ENCODE results near the gene SLC34A2.

Gene SLC34A2

DNA sequence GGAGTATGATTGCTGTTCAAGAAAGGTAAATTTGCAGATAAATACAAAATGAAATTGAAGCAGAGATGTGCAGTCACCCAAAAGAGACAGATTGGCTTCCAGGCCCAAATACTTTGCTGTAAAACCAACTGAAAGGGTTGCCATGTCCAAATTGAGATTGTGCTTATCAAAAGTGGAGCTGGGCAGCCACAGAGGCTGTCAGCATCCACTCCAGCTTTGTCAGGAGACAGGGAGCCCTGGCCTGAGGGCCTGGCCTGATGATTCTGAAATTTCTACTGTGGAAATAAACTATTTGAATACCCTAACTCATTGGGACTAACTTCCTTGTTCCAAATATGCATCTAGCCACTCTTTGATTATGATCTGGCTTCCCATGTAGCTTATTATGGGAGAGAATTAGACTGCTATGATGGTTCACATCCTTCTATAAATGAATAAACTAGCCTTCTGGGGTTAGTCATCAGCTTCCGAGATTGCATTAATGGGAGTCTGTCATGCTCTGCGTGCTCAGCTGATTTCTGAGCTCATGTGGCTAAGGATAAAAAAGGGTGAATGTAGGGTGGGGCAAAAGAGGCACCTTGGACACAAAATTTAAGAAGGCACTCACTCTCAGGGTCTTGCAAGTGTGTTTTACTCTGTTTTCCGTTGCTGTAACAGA, 48.2 kb downstream of the SLC34A2 start:
- H3K36me3 ChIP-seq (ENCODE audit: low read length): no peaks in the 10 kb centered on the region
- no peaks in the 10 kb centered on the region for H3F3A ChIP-seq (ENCODE audit: insufficient read depth)
- H3K9me3 ChIP-seq (ENCODE audit: insufficient read depth, low read length): no peaks in the 10 kb centered on the region
- no peaks in the 10 kb centered on the region for H3K79me2 ChIP-seq (ENCODE audit: insufficient read depth, low read length)
- H3K9me2 ChIP-seq (replicated peaks; ENCODE audit: insufficient read depth, low read length): no peaks in the 10 kb centered on the region
- no peak overlapping the region for H3K4me2 ChIP-seq (ENCODE audit: low read depth, low read length, poor library complexity, severe bottlenecking)
- H4K20me1 ChIP-seq (ENCODE audit: low read depth, low read length): no peaks in the 10 kb centered on the region
- H3K4me3 ChIP-seq (ENCODE audit: insufficient read depth, low read length, poor library complexity, severe bottlenecking): no peak overlapping the region
- no peak overlapping the region for H3K9ac ChIP-seq (ENCODE audit: low read length)
- no peak overlapping the region for H3K27ac ChIP-seq (ENCODE audit: low read depth, low read length)
- no peak overlapping the region for H2AFZ ChIP-seq (ENCODE audit: low read depth, low read length, severe bottlenecking)
- TF ChIP-seq, protein P1, sequence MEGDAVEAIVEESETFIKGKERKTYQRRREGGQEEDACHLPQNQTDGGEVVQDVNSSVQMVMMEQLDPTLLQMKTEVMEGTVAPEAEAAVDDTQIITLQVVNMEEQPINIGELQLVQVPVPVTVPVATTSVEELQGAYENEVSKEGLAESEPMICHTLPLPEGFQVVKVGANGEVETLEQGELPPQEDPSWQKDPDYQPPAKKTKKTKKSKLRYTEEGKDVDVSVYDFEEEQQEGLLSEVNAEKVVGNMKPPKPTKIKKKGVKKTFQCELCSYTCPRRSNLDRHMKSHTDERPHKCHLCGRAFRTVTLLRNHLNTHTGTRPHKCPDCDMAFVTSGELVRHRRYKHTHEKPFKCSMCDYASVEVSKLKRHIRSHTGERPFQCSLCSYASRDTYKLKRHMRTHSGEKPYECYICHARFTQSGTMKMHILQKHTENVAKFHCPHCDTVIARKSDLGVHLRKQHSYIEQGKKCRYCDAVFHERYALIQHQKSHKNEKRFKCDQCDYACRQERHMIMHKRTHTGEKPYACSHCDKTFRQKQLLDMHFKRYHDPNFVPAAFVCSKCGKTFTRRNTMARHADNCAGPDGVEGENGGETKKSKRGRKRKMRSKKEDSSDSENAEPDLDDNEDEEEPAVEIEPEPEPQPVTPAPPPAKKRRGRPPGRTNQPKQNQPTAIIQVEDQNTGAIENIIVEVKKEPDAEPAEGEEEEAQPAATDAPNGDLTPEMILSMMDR (IDR thresholded peaks at IDR 0.05; ENCODE audit: insufficient read depth, low read length, poor library complexity, severe bottlenecking): no peak
- no peak for TF ChIP-seq EZH2phosphoT487 (conservative IDR thresholded peaks at IDR 0.05; ENCODE audit: low read length)
- H3K27me3 ChIP-seq (ENCODE audit: low read length): no peaks in the 10 kb centered on the region

DNA sequence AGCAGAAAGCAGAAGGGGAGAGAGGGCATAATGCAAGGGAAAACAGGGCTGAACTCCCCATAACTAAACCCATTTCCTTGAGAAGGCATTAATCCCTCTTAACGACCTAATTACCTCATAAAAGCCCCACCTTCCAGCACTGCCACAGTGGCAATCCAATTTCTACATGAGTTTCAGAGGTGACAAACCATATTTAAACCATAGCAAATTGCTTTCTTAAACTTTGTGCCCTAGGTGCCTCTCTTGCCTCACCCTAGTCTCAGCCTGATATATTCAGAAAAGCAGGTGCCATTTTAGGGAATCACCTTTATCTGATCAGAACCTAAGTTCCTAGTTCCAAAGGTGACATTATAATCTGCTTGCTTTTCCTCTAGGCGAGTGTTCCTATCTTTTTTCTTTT, 48.9 kb downstream of the SLC34A2 start:
- no peak overlapping the region for H3K9ac ChIP-seq (ENCODE audit: low read length)

DNA sequence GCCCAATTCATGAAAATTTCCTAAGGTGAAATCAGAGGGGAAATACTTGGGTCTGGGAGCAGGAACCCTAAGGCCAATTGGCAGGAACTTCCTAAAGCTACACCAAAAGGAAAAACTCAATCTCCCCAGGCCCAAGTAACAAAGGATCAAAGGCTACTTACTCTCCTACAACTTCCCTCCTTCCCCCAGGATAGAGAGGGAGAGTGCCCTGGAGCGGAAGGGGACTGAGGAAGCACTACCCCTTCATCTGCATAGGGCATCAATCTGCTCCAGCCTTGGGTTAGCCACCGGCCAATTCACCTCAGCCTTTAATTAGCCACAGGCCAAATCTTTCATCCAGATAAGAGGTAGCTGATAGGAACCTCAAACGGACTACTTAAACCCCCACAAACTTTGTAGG, 55.0 kb downstream of the SLC34A2 start:
- Histone ChIP-seq H3K9me2 (replicated peaks; ENCODE audit: insufficient read depth, low read length) (no peaks in the 10 kb centered on the region), H3F3A (ENCODE audit: insufficient read depth) (no peaks in the 10 kb centered on the region), H3K27ac (ENCODE audit: low read depth, low read length) (no peak overlapping the region), H3K27me3 (ENCODE audit: low read length) (no peaks in the 10 kb centered on the region), H3K4me2 (ENCODE audit: low read depth, low read length, poor library complexity, severe bottlenecking) (no peak overlapping the region), H3K36me3 (ENCODE audit: low read length) (no peaks in the 10 kb centered on the region), H3K9me3 (ENCODE audit: insufficient read depth, low read length) (no peaks in the 10 kb centered on the region), H3K4me3 (ENCODE audit: insufficient read depth, low read length, poor library complexity, severe bottlenecking) (no peak overlapping the region), H4K20me1 (ENCODE audit: low read depth, low read length) (no peaks in the 10 kb centered on the region), H2AFZ (ENCODE audit: low read depth, low read length, severe bottlenecking) (no peak overlapping the region), H3K79me2 (ENCODE audit: insufficient read depth, low read length) (no peaks in the 10 kb centered on the region), H3K9ac (ENCODE audit: low read length) (no peak overlapping the region)
- TF ChIP-seq, protein P1 (IDR thresholded peaks at IDR 0.05; ENCODE audit: insufficient read depth, low read length, poor library complexity, severe bottlenecking): no peak
- no peak for TF ChIP-seq EZH2phosphoT487 (conservative IDR thresholded peaks at IDR 0.05; ENCODE audit: low read length)

More for the DNA sequence above, 48.9 kb downstream of the SLC34A2 start:
- Histone ChIP-seq H3K9me2 (replicated peaks; ENCODE audit: insufficient read depth, low read length) (no peaks in the 10 kb centered on the region), H3F3A (ENCODE audit: insufficient read depth) (no peaks in the 10 kb centered on the region), H3K27ac (ENCODE audit: low read depth, low read length) (no peak overlapping the region), H3K4me2 (ENCODE audit: low read depth, low read length, poor library complexity, severe bottlenecking) (no peak overlapping the region), H3K79me2 (ENCODE audit: insufficient read depth, low read length) (no peaks in the 10 kb centered on the region), H3K36me3 (ENCODE audit: low read length) (no peaks in the 10 kb centered on the region), H3K27me3 (ENCODE audit: low read length) (no peaks in the 10 kb centered on the region), H3K4me3 (ENCODE audit: insufficient read depth, low read length, poor library complexity, severe bottlenecking) (no peak overlapping the region), H3K9me3 (ENCODE audit: insufficient read depth, low read length) (no peaks in the 10 kb centered on the region), H2AFZ (ENCODE audit: low read depth, low read length, severe bottlenecking) (no peak overlapping the region), H4K20me1 (ENCODE audit: low read depth, low read length) (no peaks in the 10 kb centered on the region)
- TF ChIP-seq, protein P1 (IDR thresholded peaks at IDR 0.05; ENCODE audit: insufficient read depth, low read length, poor library complexity, severe bottlenecking): no peak
- TF ChIP-seq EZH2phosphoT487 (conservative IDR thresholded peaks at IDR 0.05; ENCODE audit: low read length): no peak
